ENCODE results near the gene RAB6B. TPM values are rescaled to one million over a fixed set of nuclear protein-coding genes. Genes with fewer than 3 reads are reported as not detected.

RAB6B gene
- total RNA-seq, 6 experiments from 2014 or later, result 0.09 to 0.60 (median 0.36) TPM

DNA sequence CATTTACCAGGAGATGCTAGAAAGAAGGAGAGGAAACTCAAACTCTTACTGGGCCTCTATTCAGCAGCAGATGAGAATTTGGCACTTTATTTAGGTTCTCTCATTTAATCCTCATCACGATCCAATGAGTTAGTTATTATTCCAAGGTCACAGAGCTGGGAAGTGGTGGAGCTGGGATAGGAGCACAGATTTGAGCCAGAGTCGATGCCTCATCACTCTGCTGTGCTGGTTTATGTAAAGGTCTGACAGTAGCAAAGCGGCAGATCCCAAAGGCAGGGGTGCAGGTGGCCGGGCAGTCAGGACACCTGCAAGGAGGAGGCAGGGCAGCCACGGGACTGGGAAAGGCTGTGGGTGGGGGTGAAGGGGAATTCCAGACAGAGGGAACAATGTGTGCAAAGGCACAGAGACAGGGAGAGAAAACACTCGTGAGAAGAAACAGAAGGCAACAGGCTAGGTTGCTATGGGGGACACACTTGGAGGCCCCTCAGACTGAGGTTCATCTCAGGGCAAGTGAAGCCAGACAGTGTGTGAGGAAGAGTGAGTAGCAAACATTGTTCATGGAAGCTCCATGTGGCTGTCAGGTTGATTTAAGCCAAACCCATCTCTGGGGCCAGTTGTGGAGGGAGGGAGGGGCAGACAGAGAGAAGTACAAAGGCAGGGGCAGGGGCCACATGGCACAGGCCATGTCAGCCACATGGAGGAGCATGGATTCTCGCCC is 26.8 kb downstream of the RAB6B start:
- TF ChIP-seq, protein P1, sequence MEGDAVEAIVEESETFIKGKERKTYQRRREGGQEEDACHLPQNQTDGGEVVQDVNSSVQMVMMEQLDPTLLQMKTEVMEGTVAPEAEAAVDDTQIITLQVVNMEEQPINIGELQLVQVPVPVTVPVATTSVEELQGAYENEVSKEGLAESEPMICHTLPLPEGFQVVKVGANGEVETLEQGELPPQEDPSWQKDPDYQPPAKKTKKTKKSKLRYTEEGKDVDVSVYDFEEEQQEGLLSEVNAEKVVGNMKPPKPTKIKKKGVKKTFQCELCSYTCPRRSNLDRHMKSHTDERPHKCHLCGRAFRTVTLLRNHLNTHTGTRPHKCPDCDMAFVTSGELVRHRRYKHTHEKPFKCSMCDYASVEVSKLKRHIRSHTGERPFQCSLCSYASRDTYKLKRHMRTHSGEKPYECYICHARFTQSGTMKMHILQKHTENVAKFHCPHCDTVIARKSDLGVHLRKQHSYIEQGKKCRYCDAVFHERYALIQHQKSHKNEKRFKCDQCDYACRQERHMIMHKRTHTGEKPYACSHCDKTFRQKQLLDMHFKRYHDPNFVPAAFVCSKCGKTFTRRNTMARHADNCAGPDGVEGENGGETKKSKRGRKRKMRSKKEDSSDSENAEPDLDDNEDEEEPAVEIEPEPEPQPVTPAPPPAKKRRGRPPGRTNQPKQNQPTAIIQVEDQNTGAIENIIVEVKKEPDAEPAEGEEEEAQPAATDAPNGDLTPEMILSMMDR (IDR thresholded peaks at IDR 0.05), result no peak
- no peak for TF ChIP-seq POLR2A (IDR thresholded peaks at IDR 0.05)
- no peaks in the 10 kb centered on the region for H3K36me3 ChIP-seq
- no peak for ATAC-seq
- H3K9me3 ChIP-seq, result no peaks in the 10 kb centered on the region
- intact Hi-C loops (cut with DNase I), result no loop called here
- no peak for DNase-seq
- no peak overlapping the region for H3K4me3 ChIP-seq
- H3K27ac ChIP-seq, result no peak overlapping the region
- H3K27me3 ChIP-seq, result no peaks in the 10 kb centered on the region
- WGBS (ENCODE audit: insufficient coverage, low coverage, low lambda C conversion rate, missing lambda C conversion rate), result 49% methylated on average over 6 of the region's 7 CpGs
- no peaks in the 10 kb centered on the region for H3K4me1 ChIP-seq

DNA sequence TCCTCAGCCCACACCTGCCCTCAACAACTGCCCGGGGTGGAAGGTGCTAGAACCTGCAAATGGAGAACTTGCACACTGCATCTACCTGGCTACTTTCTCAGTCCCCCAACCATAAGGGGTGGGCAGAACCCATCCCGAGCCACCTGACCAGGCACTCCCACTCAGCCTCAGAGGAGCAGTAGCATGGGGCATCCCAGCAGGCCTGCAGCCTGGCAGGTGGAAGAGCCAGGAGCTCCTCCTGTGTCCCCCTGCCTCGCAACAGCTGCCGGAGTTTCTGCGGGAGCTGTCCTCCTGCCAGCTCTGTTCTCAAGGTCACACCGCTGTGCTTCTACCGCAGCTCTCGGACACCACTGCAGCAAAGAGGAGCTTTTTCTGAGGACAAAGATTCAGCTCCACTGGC is 27.5 kb downstream of the RAB6B start:
- H3K27me3 ChIP-seq, result no peaks in the 10 kb centered on the region
- no peak overlapping the region for H3K27ac ChIP-seq
- ATAC-seq (no peak), DNase-seq (no peak)
- no peak overlapping the region for H3K4me3 ChIP-seq
- no peaks in the 10 kb centered on the region for H3K36me3 ChIP-seq
- 62% methylated on average over 2 of the region's 8 CpGs for WGBS (ENCODE audit: insufficient coverage, low coverage, low lambda C conversion rate, missing lambda C conversion rate)
- no peaks in the 10 kb centered on the region for H3K9me3 ChIP-seq
- TF ChIP-seq, protein P1 (IDR thresholded peaks at IDR 0.05), result no peak
- no peak for TF ChIP-seq POLR2A (IDR thresholded peaks at IDR 0.05)
- no peaks in the 10 kb centered on the region for H3K4me1 ChIP-seq
- intact Hi-C loops (cut with DNase I), result no loop called here

DNA sequence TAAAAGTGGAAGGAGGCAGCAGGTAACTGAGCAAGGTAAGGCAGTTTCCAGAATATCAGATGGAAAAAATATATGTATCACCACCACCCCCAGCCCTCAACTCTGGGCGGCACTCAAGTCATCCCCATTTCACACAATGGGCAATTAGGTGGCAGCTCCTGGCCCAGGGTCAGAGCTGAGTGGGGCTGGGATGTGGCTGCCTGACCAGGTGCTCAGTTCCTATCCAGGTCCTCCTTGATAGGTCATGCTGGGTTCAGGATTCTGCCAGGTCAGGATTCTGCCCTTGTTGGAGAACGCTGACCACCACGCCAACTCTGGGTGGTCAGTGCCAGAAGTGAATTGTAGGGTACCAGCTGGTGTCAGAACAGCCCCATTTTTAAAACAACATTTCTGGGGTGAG is 29.5 kb downstream of the RAB6B start:
- no peak overlapping the region for H3K4me3 ChIP-seq
- no peak for TF ChIP-seq POLR2A (IDR thresholded peaks at IDR 0.05)
- TF ChIP-seq, protein P1 (IDR thresholded peaks at IDR 0.05), result no peak
- no peak for ATAC-seq
- DNase-seq, result no peak
- H3K27ac ChIP-seq, result no peak overlapping the region
- WGBS (ENCODE audit: insufficient coverage, low coverage, low lambda C conversion rate, missing lambda C conversion rate), result 95% methylated on average over 3 of the region's 3 CpGs
- intact Hi-C loops (cut with DNase I), result no loop called here
- no peaks in the 10 kb centered on the region for H3K36me3 ChIP-seq
- H3K4me1 ChIP-seq, result no peaks in the 10 kb centered on the region
- H3K27me3 ChIP-seq, result no peaks in the 10 kb centered on the region
- no peaks in the 10 kb centered on the region for H3K9me3 ChIP-seq

DNA sequence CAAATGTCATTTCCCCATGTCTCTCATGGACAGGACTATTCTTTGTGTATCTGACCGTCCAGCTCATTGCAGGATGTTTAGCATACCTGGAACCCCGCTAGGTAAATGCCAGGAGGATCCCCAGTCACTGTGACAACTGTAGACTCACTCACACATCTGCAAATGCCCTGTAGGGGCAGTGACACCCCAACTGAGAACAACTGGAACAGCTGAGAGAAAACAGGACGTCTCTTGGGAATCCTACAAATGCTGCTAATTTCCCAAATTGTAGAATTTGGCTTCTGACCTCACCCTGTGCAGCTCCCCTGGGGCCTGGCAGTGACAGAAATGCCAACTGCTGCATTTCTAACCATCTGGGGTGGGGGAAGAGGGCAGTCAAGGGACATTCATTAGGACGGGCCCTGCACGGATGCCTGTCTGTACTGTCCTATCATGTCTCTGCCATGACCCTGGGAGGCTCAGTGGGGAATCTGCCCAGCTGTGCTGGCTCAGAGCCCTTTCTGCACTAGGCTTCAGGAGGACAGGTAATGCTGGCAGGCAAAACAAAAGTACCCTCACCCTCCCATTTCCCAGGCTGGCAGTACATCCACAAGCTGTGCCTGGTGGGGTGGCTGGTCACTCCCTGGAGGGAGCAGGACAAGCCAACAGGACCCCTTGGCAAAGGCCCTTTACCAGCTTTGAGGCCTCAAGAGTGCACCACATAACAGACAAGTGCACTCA is 30.4 kb downstream of the RAB6B start:
- Histone ChIP-seq H3K9me3 (no peaks in the 10 kb centered on the region), H3K27ac (no peak overlapping the region), H3K36me3 (no peaks in the 10 kb centered on the region), H3K4me1 (no peaks in the 10 kb centered on the region), H3K27me3 (no peaks in the 10 kb centered on the region), H3K4me3 (no peak overlapping the region)
- no peak for TF ChIP-seq POLR2A (IDR thresholded peaks at IDR 0.05)
- TF ChIP-seq, protein P1 (IDR thresholded peaks at IDR 0.05), result no peak
- intact Hi-C loops (cut with DNase I), result no loop called here
- WGBS (ENCODE audit: insufficient coverage, low coverage, low lambda C conversion rate, missing lambda C conversion rate), result 57% methylated on average over 4 of the region's 5 CpGs
- DNase-seq (no peak), ATAC-seq (no peak)

Data from right lobe of liver (tissue), 6 donors.